ENCODE data around the gene NCKAP5L.

- TF ChIP-seq CTCF (IDR thresholded peaks at IDR 0.05; ENCODE audit: low read depth, low read length) (no peak), POLR2A (IDR thresholded peaks at IDR 0.05; ENCODE audit: extremely low read depth, insufficient read length) (no peak), MAX (IDR thresholded peaks at IDR 0.05; ENCODE audit: low read depth, low read length) (peak; percentile 29; the same call in 1 of the 2 replicates)
Measured at GRCh38 chr12:49750027-49750995, 77.9 kb downstream of the NCKAP5L start.

Data from NB4 (cell line).